Activated B cell treated with CpG ODN at 0.5 μM for 24 hours (primary cell): ENCODE data around the gene SLC16A14. TPM values are rescaled to one million over a fixed set of nuclear protein-coding genes. Genes with fewer than 3 reads are reported as not detected.

Experiments used
- ATAC-seq: fragments of 200-7000 bp; cut with Tn5 transposase; one replicate; pipeline ENCODE4 v1.10.0; 2021; ENCODE audit warnings: low read depth, mild to moderate bottlenecking, moderate library complexity
- CTCF ChIA-PET: fragments of 350-600 bp; sonication (Branson Sonifier 250); formaldehyde crosslinking; loops from one replicate; lab custom pipeline; 2021; ENCODE audit warnings: antibody characterized with exemption; lab: Charles Lee
- POLR2A ChIA-PET: fragments of 350-600 bp; sonication (Branson Sonifier 250); formaldehyde crosslinking; loops from one replicate; lab custom pipeline; 2021; ENCODE audit warnings: antibody characterized with exemption; lab: Charles Lee
- DNase-seq: peaks from one replicate; pipeline ENCODE4 v3.0.0; 2022
- H3K27ac Mint-ChIP-seq: one replicate; pipeline ENCODE4 v1.8.0; 2020; ENCODE audit warnings: mixed read lengths
- H3K27me3 Mint-ChIP-seq: one replicate; pipeline ENCODE4 v1.8.0; 2021; ENCODE audit warnings: mixed read lengths
- H3K36me3 Mint-ChIP-seq: one replicate; pipeline ENCODE4 v1.8.0; 2021; ENCODE audit warnings: low read depth, mixed read lengths
- H3K4me1 Mint-ChIP-seq: one replicate; pipeline ENCODE4 v1.8.0; 2021; ENCODE audit warnings: mixed read lengths
- H3K4me3 Mint-ChIP-seq: one replicate; pipeline ENCODE4 v1.8.0; 2020; ENCODE audit warnings: mild to moderate bottlenecking, mixed read lengths
- H3K9me3 Mint-ChIP-seq: one replicate; pipeline ENCODE4 v1.8.0; 2020; ENCODE audit warnings: mixed read lengths
- intact Hi-C: fragments of 100-400 bp; cut with micrococcal nuclease; formaldehyde crosslinking; loops from one replicate; pipeline ENCODE4 v1.15.1; 2024
- total RNA-seq: library from RNA; stranded (reverse); gene quantifications from 2 replicates; pipeline ENCODE4 v1.2.3, GENCODE V29; 2022
- TF ChIP-seq, protein P1 (sequence below): fragments of 200-600 bp; IDR thresholded peaks from one replicate; pipeline ENCODE4 v1.8.0; 2022; ENCODE audit warnings: antibody characterized with exemption, mild to moderate bottlenecking

The SLC16A14 gene
- total RNA-seq, 1 donor from 2014 or later = 3.7 TPM

DNA sequence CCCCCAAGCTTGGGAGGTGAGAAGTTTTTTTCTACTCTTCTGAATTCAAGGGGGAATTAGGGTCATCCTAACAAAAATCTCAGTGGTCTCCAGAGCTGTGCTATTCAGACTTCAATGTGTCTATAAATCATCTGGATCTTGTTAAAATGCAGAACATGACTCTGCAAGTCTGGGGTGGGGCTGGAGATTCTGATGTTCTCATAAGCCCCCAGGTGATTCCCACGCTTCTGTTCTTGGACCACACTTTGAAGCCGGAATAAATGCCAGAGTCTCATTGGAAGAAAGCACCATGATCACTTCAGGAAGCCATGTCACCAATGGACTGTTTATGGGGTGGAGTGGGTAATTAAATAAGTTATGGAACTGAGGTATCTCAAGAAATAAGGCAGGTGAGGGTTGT lies 22.2 kb upstream of the SLC16A14 start:
- TF ChIP-seq, protein P1, sequence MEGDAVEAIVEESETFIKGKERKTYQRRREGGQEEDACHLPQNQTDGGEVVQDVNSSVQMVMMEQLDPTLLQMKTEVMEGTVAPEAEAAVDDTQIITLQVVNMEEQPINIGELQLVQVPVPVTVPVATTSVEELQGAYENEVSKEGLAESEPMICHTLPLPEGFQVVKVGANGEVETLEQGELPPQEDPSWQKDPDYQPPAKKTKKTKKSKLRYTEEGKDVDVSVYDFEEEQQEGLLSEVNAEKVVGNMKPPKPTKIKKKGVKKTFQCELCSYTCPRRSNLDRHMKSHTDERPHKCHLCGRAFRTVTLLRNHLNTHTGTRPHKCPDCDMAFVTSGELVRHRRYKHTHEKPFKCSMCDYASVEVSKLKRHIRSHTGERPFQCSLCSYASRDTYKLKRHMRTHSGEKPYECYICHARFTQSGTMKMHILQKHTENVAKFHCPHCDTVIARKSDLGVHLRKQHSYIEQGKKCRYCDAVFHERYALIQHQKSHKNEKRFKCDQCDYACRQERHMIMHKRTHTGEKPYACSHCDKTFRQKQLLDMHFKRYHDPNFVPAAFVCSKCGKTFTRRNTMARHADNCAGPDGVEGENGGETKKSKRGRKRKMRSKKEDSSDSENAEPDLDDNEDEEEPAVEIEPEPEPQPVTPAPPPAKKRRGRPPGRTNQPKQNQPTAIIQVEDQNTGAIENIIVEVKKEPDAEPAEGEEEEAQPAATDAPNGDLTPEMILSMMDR = no peak
- H3K9me3 Mint-ChIP-seq = peaks cover 5% of the 10 kb centered on the region
- DNase-seq (no peak), ATAC-seq (no peak)
- intact Hi-C loops = no loop called here
- POLR2A ChIA-PET = no interaction called here
- no peaks in the 10 kb centered on the region for H3K4me1 Mint-ChIP-seq
- no peaks in the 10 kb centered on the region for H3K36me3 Mint-ChIP-seq
- no peak overlapping the region for H3K4me3 Mint-ChIP-seq
- no peak overlapping the region for H3K27ac Mint-ChIP-seq
- CTCF ChIA-PET = no interaction called here
- H3K27me3 Mint-ChIP-seq = peaks cover 13% of the 10 kb centered on the region

DNA sequence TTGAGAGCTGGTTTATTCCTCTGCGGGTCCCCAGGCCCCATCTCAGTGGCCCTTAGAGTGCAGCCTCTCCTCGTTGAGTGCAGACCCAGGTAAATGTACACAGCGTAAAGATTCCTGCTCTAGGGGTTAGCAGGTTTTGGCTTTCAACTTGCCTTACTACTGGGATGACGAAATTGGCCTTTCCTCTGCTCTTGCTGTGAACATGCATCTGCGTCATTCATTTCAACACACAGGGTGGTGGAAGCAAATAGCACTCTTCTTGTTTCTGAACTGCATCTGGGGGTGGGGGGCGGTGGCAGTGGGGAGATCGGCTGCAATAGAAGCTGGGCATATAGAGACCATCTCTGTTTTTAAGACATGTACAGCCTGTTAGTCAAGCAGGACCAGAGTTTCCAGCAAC lies 16.5 kb upstream of the SLC16A14 start:
- DNase-seq (no peak), ATAC-seq (no peak)
- no peaks in the 10 kb centered on the region for H3K36me3 Mint-ChIP-seq
- H3K27me3 Mint-ChIP-seq = peaks cover 4% of the 10 kb centered on the region
- intact Hi-C loops = no loop called here
- ChIA-PET POLR2A (no interaction called here), CTCF (no interaction called here)
- H3K27ac Mint-ChIP-seq = no peak overlapping the region
- H3K4me1 Mint-ChIP-seq = no peaks in the 10 kb centered on the region
- H3K9me3 Mint-ChIP-seq = no peaks in the 10 kb centered on the region
- H3K4me3 Mint-ChIP-seq = no peak overlapping the region
- TF ChIP-seq, protein P1 = no peak

DNA sequence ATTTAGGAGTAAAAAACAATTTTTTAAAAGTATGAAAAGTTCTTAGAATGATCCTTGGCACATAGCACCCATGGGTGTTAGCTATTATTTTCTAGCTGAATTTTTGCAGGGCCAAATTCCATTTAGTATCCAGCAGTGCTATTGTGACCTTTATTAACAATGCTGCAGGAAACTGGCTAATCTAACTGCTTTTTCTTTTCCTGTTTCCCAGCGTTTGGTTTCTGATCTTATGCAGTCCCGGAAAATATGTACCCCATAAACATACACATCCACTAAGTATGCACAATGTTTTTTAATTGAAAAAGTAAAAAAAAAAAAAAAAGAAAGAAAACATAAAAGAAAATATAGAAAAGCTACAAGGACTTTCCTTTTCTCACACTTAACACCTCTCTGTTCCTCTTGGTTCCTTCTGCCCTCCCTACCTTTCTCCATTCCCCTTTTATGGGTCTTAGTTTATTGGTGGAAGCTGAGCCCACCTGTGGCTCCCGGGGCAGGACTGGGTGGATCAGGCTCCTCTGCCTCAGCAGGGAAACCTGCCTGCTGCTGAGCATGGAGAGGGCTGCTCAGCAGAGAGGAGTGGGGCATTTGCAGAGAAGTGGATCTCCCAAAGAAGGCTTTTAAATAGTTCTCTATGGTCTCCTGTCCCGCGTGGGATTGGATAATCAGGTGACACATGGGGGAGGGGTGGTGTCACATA lies 9.3 kb upstream of the SLC16A14 start:
- ChIA-PET POLR2A (interaction anchor here (1.4 kb wide), 1 partner anchor 10 kb away, joined by 6 read pairs; the partner anchor contains the start of gene SLC16A14), CTCF (no interaction called here)
- ATAC-seq (no peak), DNase-seq (no peak)
- TF ChIP-seq, protein P1 = no peak
- no peaks in the 10 kb centered on the region for H3K4me1 Mint-ChIP-seq
- H3K27me3 Mint-ChIP-seq = no peaks in the 10 kb centered on the region
- no peak overlapping the region for H3K27ac Mint-ChIP-seq
- intact Hi-C loops = no loop called here
- no peaks in the 10 kb centered on the region for H3K36me3 Mint-ChIP-seq
- peaks cover 2% of the 10 kb centered on the region for H3K9me3 Mint-ChIP-seq
- H3K4me3 Mint-ChIP-seq = no peak overlapping the region

DNA sequence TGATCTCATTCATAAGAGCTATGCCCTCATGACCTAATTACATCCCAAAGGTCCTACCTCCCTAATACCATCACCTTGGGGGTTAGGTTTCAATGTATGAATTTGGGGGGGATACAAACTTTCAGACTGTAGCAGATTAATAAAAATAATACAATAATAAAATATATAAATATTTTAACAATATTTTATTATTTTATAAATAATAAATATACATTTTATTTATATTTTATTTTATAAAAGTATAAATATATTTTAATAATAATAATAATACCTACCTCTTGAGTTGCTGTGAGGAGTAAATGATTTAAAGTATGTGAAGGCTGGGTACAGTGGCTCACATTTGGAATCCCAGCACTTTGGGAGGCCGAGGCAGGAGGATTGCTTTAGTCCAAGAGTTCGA lies 8.1 kb upstream of the SLC16A14 start:
- Mint-ChIP-seq H3K4me1 (no peaks in the 10 kb centered on the region), H3K4me3 (no peak overlapping the region), H3K36me3 (no peaks in the 10 kb centered on the region), H3K9me3 (peaks cover 2% of the 10 kb centered on the region), H3K27ac (no peak overlapping the region), H3K27me3 (no peaks in the 10 kb centered on the region)
- TF ChIP-seq, protein P1 = no peak
- no peak for DNase-seq
- no peak for ATAC-seq
- ChIA-PET POLR2A (no interaction called here), CTCF (no interaction called here)
- intact Hi-C loops = no loop called here

DNA sequence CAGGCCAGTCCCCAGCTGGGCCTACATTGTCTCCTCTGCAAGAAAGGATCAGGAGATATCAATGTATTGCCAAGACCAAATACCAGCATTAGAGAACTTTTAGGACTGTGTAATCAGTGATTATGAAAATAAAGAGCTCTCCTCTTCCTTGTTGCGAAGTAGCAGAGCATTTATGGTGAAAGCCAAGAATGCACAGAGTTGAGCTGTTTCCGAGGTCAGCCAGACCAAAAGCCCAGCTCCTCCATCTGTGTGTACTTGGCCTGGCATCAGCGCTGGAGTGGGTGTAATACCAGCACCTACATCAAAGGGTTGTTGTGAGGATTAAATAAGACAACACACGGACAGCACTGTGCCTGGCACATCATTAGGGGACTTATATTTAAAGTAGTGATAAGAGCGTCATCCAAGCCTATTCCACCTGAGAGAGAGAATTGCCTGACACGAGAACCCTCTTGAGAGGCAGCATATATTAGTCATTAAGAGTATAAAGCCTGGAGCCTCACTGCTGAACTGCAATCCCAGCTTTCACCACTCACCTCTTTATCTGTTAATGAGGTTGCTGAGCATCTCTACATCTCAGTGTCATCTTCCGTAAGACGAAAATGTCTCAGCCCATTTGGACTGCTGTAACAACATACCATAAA lies 7.4 kb upstream of the SLC16A14 start:
- POLR2A ChIA-PET = no interaction called here
- H3K9me3 Mint-ChIP-seq = peaks cover 2% of the 10 kb centered on the region
- H3K27me3 Mint-ChIP-seq = no peaks in the 10 kb centered on the region
- no peak for DNase-seq
- H3K27ac Mint-ChIP-seq = no peak overlapping the region
- intact Hi-C loops = no loop called here
- no peak overlapping the region for H3K4me3 Mint-ChIP-seq
- no peaks in the 10 kb centered on the region for H3K4me1 Mint-ChIP-seq
- CTCF ChIA-PET = interaction anchor here (1.5 kb wide), 1 partner anchor 9 kb away, joined by 5 read pairs; no protein-coding TSS in a partner anchor
- no peaks in the 10 kb centered on the region for H3K36me3 Mint-ChIP-seq
- TF ChIP-seq, protein P1 = no peak
- ATAC-seq = no peak
